ENCODE measurements around the gene LARP4B.

LARP4B gene

GRCh38 chr10:805620-806305, 125.7 kb downstream of the LARP4B start:
- no peak for DNase-seq

DNA sequence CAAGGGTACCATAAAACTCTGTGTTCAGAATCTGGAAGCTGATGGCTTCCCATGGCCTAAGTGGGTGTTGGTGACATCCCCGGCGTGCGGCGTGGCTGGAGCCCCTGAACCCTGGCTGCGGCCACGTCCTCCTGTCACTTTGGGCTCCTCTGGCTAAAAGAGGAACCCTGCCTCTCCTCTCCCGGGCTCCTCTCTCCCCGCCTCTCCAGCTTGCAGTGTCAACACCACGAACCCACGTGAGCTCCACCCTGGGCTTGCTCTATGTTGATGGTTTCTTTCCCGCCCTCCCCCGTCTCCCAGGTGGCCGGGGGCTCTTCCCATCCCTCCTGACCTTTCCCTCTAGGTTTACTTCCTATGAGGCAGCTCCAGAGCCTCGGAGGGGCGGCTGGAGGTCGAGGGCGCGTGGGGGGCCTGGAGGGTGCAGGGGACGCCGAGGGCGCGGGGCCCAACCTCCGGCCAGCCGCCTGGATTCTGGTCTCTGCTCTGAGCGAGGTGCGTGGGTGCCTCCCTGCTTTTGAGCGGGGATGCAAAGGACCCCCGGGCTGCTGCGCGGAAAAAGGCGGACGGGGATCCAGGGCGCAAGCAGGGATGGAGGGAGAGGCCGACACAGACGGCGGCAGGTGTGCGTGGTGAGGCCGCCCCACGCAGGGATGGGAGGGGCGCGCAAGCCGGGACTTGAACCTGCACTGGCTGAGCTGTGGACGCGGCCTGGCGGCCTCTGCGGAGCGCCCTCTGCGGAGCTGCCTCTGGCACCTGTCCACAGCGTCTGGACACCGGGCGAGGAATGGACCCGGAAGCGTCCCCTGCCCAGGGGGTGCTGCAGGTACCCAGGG, 126.5 kb downstream of the LARP4B start:
- no peak for DNase-seq

DNA sequence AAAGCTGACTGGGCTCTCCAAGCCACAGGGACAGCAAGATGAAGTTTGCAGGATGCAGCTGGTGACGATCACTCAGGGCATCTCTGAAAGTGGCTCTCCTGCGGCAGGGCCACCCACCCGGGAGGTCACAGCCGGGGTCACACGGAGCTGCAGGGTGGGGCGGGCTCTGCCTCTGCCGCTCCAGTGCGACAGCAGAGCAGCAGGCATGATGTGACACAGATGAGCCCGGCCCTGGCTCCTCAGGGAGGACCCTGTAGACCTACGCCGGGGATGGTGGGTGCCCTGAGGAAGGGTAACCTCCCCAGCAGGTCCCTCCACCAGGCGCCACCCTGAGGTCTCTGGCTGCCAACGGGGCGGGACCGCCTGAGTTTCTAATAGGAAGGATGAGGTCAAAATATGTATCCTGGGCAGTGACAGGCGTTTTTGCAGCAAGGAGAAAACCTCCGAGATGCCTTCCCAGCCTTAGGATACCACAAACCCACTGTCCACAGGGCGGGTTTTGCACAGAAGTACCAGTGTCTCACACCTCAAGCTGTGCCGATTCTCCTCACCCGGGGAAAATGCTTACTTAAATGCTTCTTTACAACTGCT, 127.2 kb downstream of the LARP4B start:
- DNase-seq, result no peak

DNA sequence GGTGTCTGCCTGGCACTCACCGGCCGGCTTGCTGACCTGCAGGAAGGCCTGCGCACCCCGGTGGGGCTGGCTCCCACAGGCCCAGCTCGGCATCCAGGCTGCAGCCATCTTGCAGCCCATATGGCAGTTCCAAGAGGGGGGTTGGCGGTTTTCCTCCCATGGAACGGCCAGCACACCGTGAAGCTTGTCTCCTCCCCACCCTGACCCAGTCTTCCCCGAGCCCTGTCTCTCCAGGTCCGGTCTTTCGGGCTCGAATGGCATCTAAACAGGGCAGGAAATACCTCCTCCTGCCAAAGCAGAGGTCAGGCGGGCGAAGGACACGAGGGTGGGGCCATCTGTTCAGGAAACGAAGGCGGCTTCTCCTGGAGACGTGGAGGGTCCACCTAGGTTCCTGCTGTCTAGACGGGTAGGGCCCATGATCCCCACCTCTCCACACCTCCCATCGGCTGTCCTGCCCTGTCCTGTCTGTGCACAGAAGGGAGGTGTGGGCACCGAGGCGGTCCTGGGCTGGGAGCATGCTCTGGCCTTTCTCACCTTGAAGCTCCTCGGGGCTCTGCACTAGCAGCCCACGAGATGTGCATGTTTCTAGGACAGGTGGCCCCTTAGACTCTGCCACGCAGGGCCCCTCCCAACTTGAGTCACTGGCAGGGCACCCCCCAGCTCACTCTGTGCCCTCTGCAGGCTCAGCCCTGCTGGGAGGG, 128.3 kb downstream of the LARP4B start:
- DNase-seq, result no peak

DNA sequence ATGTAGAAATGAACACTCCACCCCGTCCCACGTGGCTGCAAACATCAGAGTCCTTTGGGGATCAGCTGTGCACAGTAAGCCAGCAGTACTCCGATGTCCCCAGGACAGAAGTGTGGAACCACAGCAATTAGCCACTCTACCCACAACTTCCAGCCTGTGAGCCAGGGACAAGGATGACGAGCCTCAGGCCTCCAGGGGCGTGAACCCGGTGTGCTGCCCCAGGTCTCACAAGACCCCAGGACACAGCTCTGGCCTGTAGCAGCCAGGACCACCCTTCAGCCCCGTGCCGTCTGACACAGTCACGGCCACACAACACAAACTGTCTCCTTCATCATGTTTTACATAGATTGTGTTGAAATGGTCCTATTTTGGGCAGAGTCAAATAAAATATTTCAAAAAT, 129.0 kb downstream of the LARP4B start:
- DNase-seq, result no peak

DNA sequence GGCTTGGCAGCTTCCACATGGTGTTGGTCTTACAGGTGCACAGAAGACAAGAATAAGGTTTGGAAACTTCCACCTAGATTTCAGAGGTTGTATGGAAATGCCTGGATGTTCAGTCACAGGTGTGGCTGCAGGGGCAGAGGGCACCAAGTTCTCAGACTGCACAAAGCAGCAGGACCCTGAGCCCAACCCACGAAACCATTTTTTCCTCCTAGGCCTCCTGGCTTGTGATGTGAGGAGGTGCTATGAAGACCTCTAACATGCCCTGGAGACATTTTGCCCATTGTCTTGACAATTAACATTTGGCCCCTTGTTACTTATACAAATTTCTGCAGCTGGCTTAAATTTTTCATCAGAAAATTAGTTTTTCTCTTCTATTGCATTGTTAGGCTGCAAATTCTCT, 134.3 kb downstream of the LARP4B start:
- no peak for DNase-seq

DNA sequence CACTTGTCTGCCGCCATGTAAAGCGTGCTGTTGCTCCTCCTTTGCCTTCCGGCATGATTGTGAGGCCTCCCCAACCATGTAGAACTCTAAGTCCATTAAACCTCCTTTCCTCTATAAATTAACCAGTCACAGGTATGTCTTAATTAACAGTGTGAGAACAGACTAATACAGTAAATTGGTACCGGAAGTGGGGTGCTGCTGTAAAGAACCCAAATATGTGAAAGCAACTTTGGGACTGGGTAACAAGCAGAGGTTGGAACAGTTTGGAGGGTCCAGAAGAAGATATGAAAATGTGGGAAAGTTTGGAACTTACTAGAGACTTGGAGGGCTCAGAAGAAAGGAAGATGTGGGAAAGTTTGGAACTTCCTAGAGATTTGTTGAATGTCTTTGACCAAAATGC, 135.3 kb downstream of the LARP4B start:
- no peak for DNase-seq

- no peak for DNase-seq
Observed at GRCh38 chr10:794382-794956, 137.0 kb downstream of the LARP4B start.

GRCh38 chr10:792792-793100, 138.8 kb downstream of the LARP4B start:
- DNase-seq, result no peak

- no peak for DNase-seq
Observed at GRCh38 chr10:792083-792791, 139.3 kb downstream of the LARP4B start.

GRCh38 chr10:791639-792038, 139.9 kb downstream of the LARP4B start:
- DNase-seq, result no peak

DNA sequence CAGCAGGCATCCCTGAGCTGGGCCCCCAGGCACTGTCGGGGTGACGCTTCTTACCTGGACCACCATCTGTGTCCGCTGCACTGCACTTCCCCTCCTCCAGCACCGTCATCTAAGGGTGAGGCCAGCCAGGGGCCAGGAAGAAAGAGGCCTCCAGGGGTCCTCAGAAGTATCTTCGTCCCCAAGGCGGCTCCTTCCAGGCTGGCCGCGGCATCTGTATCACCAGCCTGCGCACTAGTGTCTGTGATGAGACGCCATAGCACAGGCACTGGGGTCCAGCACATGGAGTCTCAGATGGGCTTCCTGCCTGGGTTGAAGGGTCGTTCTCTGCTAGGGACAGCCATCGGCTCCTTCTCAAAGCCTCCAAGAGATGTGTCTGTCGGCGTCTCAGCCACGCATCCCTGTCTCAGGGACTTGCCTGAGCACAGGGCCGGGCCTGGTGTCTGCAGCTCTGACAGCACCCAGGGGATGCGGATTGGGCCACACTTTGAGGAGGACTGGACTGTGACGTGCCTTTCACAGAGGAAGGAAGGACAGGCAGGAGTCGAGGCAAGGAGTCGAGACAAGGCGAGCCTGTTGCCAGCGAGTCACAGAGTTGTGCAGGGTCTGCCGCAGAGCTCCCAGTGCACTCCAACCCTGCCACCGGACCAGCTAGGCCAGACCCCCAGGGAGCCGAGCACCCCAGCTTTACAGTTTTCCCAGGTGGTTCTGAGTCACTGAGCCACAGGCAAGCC, 140.5 kb downstream of the LARP4B start:
- DNase-seq, result no peak

- DNase-seq, result no peak
Observed at GRCh38 chr10:789831-790701, 141.4 kb downstream of the LARP4B start.

DNA sequence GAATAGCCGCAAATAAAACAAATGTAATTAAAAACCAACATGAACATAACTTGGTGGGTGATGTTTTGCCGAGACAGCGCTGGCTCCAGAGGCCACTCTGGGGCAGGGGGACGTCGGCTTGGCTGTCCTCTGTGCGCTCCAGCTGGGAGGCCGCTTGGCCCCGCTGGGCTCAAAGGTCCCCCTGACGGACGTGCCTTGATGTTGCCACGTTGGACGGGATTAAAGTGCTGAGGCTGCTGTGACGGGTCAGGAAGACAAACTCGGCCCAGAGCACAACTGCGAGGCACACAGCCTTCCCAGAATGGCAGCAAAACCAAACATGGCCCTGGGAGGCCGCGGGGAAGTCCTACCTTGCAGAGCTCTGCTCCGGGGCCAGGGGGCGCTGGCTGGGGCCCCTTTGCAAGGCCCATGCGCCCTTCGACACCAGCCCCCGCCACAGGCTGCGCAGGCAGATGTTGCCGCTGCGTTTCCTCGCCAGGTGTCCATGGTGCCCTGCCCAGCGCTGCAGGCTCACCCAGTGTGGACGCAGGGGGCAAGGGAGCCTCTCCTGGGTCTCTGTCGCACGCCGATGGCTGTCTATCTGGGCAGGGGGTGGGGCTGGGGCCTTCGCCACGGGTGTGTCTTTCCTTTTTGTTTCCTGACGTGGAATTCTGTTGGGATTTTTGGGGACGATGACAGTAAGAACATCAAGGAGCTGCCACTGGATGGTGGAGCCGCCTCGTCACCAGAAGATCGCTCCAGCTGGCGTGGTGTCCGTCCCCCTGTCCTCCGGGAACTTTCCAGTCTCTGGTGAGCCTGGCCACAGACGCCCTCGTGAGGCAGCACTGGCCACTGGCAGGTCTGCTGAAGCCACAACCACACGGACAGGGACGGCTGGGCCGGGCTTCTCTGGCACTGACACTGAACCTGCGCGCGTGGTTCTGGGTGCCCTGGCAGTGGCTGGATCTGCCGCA, 142.4 kb downstream of the LARP4B start:
- no peak for DNase-seq

- no peak for DNase-seq
Observed at GRCh38 chr10:787933-788651, 143.4 kb downstream of the LARP4B start.

- DNase-seq, result no peak
Observed at GRCh38 chr10:786633-787474, 144.7 kb downstream of the LARP4B start.

DNA sequence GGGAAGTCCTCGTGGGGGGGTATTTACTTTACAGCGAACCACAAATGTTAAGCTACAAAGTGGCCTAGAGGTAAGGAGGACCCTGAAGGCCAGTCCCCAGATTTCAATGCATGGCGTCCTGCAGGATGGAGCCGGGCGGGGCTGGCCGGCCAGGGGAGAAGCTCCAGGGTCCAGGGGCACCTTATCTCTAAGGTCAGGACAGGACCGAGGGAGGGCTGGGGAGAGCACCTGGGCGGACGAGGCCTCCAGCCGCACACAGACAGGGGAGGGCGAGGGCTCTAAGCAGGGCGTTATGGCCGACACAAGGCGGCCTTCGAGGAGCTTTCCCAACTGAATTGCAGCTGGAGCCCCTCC, 145.7 kb downstream of the LARP4B start:
- DNase-seq, result no peak
